Breast epithelium (tissue), 3 donors: Measurements from ENCODE around the gene CADM1.

Experiments used
- POLR2A ChIP-seq: fragments of 450-650 bp; IDR thresholded peaks from one replicate; pipeline ENCODE4 v1.6.1; 2016; ENCODE audit warnings: antibody characterized with exemption, mild to moderate bottlenecking, moderate library complexity
- TF ChIP-seq, protein P1 (sequence below), 3 donors: fragments of 450-650 bp; IDR thresholded peaks; one replicate each; pipeline ENCODE4 v1.5.1; 2016 to 2017; ENCODE audit warnings: antibody characterized with exemption in 3 of 3, mild to moderate bottlenecking in 3 of 3, moderate library complexity in 3 of 3

DNA sequence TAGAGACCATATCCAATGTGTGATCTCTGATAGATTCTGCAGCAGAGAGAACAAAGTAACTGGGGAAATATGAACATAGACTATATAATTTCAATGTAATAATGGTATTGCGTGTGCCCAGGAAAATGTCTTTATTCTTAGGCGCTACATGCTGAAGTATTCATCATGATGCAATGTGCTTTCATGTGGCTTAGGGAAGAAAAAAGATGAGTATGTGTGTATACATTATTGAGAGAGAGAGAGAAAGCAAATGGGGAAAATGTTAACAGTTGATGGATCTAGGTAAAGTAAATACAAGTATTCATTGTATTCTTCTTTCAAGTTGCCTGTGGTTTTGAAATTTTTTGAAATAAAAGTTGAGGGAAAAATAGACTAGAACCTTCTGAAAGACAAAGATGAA lies 10.3 kb downstream of the CADM1 start:
- TF ChIP-seq, protein P1, sequence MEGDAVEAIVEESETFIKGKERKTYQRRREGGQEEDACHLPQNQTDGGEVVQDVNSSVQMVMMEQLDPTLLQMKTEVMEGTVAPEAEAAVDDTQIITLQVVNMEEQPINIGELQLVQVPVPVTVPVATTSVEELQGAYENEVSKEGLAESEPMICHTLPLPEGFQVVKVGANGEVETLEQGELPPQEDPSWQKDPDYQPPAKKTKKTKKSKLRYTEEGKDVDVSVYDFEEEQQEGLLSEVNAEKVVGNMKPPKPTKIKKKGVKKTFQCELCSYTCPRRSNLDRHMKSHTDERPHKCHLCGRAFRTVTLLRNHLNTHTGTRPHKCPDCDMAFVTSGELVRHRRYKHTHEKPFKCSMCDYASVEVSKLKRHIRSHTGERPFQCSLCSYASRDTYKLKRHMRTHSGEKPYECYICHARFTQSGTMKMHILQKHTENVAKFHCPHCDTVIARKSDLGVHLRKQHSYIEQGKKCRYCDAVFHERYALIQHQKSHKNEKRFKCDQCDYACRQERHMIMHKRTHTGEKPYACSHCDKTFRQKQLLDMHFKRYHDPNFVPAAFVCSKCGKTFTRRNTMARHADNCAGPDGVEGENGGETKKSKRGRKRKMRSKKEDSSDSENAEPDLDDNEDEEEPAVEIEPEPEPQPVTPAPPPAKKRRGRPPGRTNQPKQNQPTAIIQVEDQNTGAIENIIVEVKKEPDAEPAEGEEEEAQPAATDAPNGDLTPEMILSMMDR (IDR thresholded peaks at IDR 0.05), result no peak
- TF ChIP-seq POLR2A, result no peak
